Activated naive CD4-positive, alpha-beta T cell treated with anti-CD3 and anti-CD28 coated beads for 36 hours (primary cell): ENCODE data around the gene ARFGAP3. TPM values are rescaled to one million over a fixed set of nuclear protein-coding genes. Genes with fewer than 3 reads are reported as not detected.

Experiments used
- CTCF ChIA-PET: fragments of 350-600 bp; sonication (Branson Sonifier 250); formaldehyde crosslinking; loops from one replicate; lab custom pipeline; 2021; ENCODE audit warnings: antibody characterized with exemption; lab: Charles Lee
- DNase-seq: peaks from one replicate; pipeline ENCODE4 v3.0.0-alpha.2; 2020
- H3K27ac Mint-ChIP-seq: one replicate; pipeline ENCODE4 v1.8.0; 2021; ENCODE audit warnings: mild to moderate bottlenecking, mixed read lengths
- H3K27me3 Mint-ChIP-seq: one replicate; pipeline ENCODE4 v1.8.0; 2021; ENCODE audit warnings: low read depth, mixed read lengths
- H3K36me3 Mint-ChIP-seq: one replicate; pipeline ENCODE4 v1.8.0; 2021; ENCODE audit warnings: low read depth, mixed read lengths
- H3K4me1 Mint-ChIP-seq: one replicate; pipeline ENCODE4 v1.8.0; 2021; ENCODE audit warnings: low read depth, mixed read lengths
- H3K4me3 Mint-ChIP-seq: one replicate; pipeline ENCODE4 v1.8.0; 2021; ENCODE audit warnings: mild to moderate bottlenecking, moderate library complexity, mixed read lengths
- H3K9me3 Mint-ChIP-seq: one replicate; pipeline ENCODE4 v1.8.0; 2021; ENCODE audit warnings: mixed read lengths
- intact Hi-C: fragments of 100-400 bp; cut with micrococcal nuclease; formaldehyde crosslinking; loops from one replicate; pipeline ENCODE4 v1.15.1; 2023
- total RNA-seq, 2 experiments: library from RNA; stranded (reverse); gene quantifications; one replicate each; pipeline ENCODE4 v1.2.3, GENCODE V29; 2021

Gene ARFGAP3
- total RNA-seq, 2 experiments from 2014 or later, result 25.6 to 28.6 TPM

DNA sequence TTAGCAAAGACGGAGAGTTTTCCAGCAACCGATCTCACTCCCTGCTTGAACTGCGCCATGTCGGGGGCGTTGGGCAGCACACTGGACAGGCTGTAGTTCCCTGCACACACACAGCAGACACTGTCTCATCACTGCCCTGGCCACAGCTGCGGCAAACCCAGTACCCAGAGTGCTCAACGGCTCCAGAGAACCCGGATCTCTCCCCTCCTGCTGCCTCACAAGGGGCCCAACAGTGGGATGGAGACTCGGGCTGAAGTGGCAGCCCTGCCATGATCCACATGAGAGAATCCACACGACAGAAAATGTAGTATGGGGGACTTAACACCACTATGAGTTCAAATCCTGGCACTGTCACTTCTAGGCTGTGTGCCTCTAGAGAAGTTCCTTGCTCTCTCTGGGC is 58.0 kb downstream of the ARFGAP3 start:
- H3K9me3 Mint-ChIP-seq, result no peaks in the 10 kb centered on the region
- no peaks in the 10 kb centered on the region for H3K4me1 Mint-ChIP-seq
- H3K27ac Mint-ChIP-seq, result no peak overlapping the region
- intact Hi-C loops, result no loop called here
- no peaks in the 10 kb centered on the region for H3K27me3 Mint-ChIP-seq
- CTCF ChIA-PET, result no interaction called here
- peaks cover 5% of the 10 kb centered on the region for H3K36me3 Mint-ChIP-seq
- DNase-seq, result no peak
- H3K4me3 Mint-ChIP-seq, result no peak overlapping the region

DNA sequence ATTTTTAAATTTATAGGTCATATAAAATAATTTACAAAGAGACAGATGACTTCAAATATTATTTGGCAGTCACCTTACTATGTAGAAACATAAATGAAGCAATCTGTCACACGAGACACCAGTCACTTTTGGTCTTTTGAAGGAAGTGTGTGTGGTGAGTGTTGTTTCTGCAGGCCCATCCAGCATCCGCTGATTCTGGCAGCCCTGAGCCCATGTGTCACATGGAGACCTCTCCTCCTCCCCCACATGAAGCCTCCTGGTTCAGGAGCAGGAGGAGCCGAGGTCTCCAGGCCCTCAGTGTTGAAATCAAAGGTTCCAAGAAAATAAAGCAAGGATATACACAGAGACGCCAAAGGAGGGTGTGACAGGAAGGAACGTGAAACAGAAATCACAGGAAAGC is 60.1 kb downstream of the ARFGAP3 start:
- DNase-seq, result no peak
- peaks cover 5% of the 10 kb centered on the region for H3K36me3 Mint-ChIP-seq
- no peaks in the 10 kb centered on the region for H3K27me3 Mint-ChIP-seq
- H3K9me3 Mint-ChIP-seq, result no peaks in the 10 kb centered on the region
- H3K4me1 Mint-ChIP-seq, result no peaks in the 10 kb centered on the region
- intact Hi-C loops, result no loop called here
- H3K4me3 Mint-ChIP-seq, result no peak overlapping the region
- H3K27ac Mint-ChIP-seq, result no peak overlapping the region
- CTCF ChIA-PET, result interaction anchor here (1.2 kb wide), 1 partner anchor 236 kb away, joined by 3 read pairs; no protein-coding TSS in a partner anchor

DNA sequence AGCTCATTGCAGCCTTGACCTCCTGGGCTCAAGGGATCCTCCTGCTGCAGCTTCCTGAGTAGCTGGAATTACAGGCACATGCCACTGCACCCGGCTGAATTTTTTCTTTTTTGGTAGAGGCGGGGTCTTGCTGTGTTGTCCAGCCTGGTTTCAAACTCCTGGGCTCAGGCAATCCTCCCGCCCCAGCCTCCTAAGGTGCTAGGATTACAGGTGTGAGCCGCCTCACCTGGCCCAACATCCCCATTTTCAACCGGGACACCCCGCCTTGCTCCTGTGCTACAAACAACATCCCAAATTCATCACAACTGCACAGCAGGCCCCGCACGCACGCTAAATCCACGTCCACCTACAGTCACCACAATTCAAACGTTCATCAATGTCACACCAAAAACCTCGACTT is 61.0 kb downstream of the ARFGAP3 start:
- Mint-ChIP-seq H3K4me3 (no peak overlapping the region), H3K27me3 (no peaks in the 10 kb centered on the region), H3K4me1 (no peaks in the 10 kb centered on the region), H3K36me3 (peaks cover 3% of the 10 kb centered on the region), H3K9me3 (no peaks in the 10 kb centered on the region), H3K27ac (no peak overlapping the region)
- intact Hi-C loops, result no loop called here
- DNase-seq, result no peak
- CTCF ChIA-PET, result interaction anchor here (0.6 to 1.2 kb wide), 2 partner anchors 237 to 478 kb away, joined by 3 read pairs; no protein-coding TSS in a partner anchor

DNA sequence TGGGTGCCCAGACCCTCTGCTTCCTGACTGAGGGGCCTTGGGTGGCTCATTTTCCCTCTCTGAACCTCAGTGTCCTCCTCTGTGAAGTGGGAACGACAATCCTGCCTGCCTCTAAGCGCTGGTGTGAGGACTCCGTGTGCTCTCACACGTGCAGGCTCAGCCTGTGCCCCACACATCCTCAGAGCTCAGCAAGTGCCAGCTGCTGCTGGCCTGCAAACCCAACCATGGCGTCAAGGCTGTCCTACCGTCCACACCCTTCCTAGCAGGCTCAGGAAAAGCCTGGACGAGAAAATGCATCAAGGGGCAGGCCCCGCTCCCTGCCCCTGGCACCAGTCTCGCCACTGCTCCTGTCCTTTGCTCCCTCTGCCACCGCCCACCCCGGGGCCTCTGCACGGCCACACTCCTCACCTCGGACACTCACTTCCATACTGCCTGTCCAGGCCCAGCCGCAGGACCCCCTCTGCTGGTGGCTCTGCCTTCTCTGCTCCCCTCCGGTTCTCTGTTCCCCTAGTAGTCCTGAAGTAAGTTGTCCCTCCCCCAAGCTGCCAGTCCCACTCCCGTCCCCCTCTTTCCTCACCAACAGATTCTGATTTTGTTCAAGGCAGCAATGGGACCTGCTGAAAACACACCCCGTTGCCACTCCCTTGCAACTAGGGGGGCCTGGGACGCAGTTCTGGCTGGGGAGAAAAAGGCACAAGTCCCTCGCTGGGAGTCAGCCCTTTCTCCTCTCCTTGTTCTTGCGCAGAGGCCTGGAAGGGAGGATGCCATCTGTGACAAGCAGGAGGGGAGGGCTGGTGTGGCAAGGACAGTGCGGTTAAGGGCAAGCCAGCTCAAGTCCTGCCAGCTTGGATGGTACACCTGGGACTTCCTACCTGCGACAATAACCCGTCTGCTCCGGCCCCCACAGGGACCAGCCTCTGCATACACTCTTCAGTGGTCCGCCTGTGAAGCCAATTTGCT is 62.2 kb downstream of the ARFGAP3 start:
- Mint-ChIP-seq H3K27me3 (no peaks in the 10 kb centered on the region), H3K27ac (no peak overlapping the region), H3K9me3 (no peaks in the 10 kb centered on the region), H3K4me3 (no peak overlapping the region), H3K4me1 (no peaks in the 10 kb centered on the region), H3K36me3 (peaks cover 3% of the 10 kb centered on the region)
- no peak for DNase-seq
- intact Hi-C loops, result no loop called here
- CTCF ChIA-PET, result interaction anchor here (0.6 kb wide), 1 partner anchor 29 kb away, joined by 4 read pairs; no protein-coding TSS in a partner anchor

DNA sequence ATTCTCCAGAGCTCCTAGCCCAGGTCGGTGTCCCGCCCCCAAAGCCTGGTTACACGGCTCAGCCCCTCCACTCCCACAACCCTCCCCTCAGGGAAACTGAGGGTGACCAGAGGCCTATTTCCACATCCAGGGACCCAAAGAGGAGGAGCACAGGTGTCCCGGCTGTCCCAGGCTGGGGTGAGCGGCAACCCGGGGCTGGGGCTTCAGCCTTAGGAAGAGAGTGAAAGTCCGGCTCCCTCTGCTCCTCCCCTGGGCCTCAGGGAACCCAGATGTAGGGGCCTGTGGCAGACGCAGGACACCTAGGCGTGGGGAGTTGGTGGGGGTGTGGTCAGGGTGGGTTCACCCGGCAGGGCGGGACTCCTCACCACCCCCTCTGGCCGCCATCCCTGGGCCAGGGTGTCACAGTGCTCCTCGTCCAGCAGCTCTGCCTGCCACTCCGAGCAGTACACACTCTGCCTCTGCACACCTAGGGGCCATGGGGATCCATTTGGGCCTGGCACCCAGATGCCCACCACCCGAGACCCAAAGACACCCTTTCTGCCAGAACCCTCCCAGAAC is 63.1 kb downstream of the ARFGAP3 start:
- Mint-ChIP-seq H3K4me3 (no peak overlapping the region), H3K4me1 (no peaks in the 10 kb centered on the region), H3K36me3 (peaks cover 3% of the 10 kb centered on the region), H3K27ac (no peak overlapping the region), H3K9me3 (no peaks in the 10 kb centered on the region), H3K27me3 (no peaks in the 10 kb centered on the region)
- intact Hi-C loops, result no loop called here
- no peak for DNase-seq
- CTCF ChIA-PET, result interaction anchor here (0.6 kb wide), 1 partner anchor 30 kb away, joined by 4 read pairs; no protein-coding TSS in a partner anchor

DNA sequence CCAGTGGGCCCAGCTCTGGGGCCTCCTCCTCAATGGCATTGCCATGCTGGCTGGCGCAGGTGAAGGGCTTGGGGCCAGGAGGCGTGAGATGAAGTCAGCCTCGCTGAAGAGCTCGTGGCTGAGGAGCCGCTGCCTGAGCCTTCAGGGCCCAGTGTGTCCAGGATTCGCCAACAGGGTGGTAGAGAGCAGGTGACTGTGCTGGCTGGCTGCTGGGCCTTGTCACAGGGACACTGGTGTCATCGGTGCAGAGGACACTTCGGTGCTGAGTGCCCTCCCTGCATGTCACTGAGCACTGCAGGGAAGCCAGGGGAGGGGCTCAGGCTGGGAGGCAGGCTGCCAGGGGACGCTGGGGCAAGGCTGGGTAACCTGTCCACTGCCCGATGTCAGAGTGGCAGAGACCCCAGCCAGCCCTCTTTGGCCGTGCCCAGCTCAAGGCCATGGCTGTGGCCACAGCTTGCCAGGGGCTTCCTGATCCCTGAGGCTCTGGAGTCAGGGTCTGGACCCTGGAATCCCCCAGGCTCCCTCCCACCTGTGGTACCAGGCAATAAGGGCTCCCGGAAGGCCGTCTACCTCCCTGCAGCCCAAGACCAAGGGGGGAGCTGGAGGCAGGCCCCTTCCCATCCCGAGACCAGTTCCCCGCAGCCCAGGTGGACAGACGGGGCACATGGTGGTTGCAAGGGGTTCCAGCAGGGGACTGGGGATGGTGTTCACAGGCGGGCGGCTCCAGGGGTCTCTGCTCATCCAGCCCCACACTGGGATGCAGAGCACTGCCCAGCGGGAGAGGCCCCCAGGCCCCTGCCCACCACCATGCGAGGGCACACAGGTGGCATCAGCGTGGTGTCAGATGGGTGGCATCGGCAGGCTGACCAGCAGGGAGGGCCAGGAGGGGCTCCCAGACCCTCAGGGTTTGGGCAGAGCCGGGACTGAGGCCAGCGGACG is 63.9 kb downstream of the ARFGAP3 start:
- Mint-ChIP-seq H3K27ac (no peak overlapping the region), H3K4me3 (no peak overlapping the region), H3K9me3 (no peaks in the 10 kb centered on the region), H3K36me3 (peaks cover 3% of the 10 kb centered on the region), H3K4me1 (no peaks in the 10 kb centered on the region), H3K27me3 (no peaks in the 10 kb centered on the region)
- CTCF ChIA-PET, result no interaction called here
- DNase-seq, result no peak
- intact Hi-C loops, result no loop called here

DNA sequence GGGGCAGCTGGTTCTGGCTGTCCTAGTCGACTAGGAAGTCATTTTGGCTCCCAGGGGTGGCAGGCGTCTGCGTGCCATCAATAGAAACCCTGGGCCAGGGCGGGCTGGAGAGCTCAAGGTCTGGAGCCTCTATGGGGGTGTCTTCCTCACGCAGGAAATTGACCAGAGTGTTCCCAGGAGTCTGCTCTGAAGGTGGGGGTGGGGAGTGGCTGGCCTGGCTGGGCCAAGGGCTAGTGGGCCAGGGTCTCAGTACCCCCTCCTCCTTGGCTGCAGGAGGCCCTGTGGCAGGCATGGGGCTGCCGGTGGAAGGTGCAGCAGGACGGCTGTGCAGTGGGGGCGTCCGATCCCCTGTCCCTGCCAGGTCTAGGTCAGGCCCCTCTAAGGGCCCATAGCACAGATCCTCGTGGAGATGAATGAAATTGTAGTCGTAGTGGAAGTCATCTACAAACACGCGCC is 64.6 kb downstream of the ARFGAP3 start:
- intact Hi-C loops, result no loop called here
- Mint-ChIP-seq H3K27ac (no peak overlapping the region), H3K9me3 (no peaks in the 10 kb centered on the region), H3K27me3 (no peaks in the 10 kb centered on the region), H3K36me3 (peaks cover 1% of the 10 kb centered on the region), H3K4me3 (no peak overlapping the region), H3K4me1 (no peaks in the 10 kb centered on the region)
- CTCF ChIA-PET, result no interaction called here
- no peak for DNase-seq

DNA sequence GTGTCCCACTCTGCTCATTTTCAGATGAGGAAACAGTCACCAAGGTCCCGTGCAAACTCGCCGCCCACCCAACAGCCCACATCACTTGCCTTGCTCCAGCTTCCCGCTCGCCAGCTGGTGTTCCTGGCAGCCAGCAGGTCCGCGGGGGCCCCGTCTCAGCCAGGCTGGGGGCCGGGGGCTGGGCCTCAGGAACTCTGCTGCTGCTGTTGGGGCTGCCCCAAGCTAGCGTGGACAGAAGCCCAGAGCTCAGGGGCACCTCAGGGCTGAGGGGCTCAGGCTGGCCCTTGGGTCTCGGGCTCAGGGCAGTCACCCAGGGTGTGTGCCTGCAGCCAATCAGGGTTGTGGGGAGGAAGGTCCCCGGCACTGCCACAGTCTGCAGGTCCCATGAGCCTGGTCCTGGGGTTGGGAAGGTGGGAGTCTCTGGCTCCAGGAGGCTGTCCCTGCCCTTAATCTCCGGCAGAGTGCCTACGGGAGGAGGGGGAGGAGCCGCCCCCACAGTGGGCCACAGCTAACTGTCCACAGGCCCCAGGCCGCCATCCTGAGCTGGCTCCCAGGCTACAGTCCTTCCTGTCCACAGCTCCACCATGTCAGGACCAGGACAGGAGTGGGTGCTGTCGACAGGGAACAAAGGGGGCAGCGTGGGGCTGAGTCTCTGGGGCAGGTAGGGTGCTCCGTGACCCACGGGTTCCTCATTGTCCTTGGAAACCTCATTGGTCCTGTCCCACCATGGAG is 65.2 kb downstream of the ARFGAP3 start:
- intact Hi-C loops, result no loop called here
- Mint-ChIP-seq H3K9me3 (no peaks in the 10 kb centered on the region), H3K4me3 (no peak overlapping the region), H3K27ac (no peak overlapping the region), H3K36me3 (peaks cover 1% of the 10 kb centered on the region), H3K4me1 (no peaks in the 10 kb centered on the region), H3K27me3 (no peaks in the 10 kb centered on the region)
- DNase-seq, result no peak
- CTCF ChIA-PET, result interaction anchor here (0.5 kb wide), 1 partner anchor 825 kb away, joined by 3 read pairs; no protein-coding TSS in a partner anchor

DNA sequence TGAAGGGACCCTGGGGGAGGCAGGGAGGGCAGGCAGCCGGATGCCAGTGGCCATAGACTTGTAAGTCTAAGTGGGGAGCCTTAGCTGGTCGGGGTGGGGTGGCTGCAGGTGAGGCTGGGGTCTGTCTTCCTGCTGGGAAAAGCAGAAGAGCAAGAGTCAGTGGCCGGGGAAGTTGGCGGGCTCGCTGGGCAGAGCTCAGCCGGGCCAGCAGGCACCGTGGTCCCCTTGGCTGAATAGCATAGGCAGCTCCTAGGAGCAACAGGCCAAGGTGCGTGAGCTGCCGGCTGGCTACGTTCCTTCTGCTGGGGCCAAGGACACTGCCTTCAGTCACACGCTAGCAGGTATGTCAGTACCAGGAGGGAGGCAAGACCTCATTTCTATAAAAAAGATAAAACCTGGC is 68.6 kb downstream of the ARFGAP3 start:
- intact Hi-C loops, result no loop called here
- H3K36me3 Mint-ChIP-seq, result no peaks in the 10 kb centered on the region
- CTCF ChIA-PET, result no interaction called here
- DNase-seq, result no peak
- no peak overlapping the region for H3K4me3 Mint-ChIP-seq
- no peaks in the 10 kb centered on the region for H3K9me3 Mint-ChIP-seq
- no peak overlapping the region for H3K27ac Mint-ChIP-seq
- no peaks in the 10 kb centered on the region for H3K27me3 Mint-ChIP-seq
- H3K4me1 Mint-ChIP-seq, result no peaks in the 10 kb centered on the region

DNA sequence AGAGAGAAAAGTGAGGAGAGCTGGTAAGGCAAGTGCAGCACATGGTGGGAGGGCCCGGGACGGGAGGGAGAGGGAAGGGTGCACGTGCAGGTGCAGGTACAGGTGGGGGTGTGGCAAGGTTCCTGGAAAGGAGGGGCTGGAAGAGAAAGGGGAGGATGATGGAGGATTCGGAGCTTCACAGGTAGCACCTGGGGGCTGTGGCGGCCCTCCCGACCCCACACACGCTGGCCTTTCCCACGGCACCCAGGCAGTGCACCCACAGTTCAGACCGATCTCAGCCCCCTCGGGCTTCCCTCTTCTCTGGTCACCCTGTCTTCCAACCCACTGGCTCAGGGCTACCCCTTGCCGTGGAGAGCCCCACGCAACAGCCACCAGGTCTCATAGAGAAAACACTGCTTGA is 69.1 kb downstream of the ARFGAP3 start:
- H3K27ac Mint-ChIP-seq, result no peak overlapping the region
- no peak overlapping the region for H3K4me3 Mint-ChIP-seq
- H3K4me1 Mint-ChIP-seq, result no peaks in the 10 kb centered on the region
- H3K27me3 Mint-ChIP-seq, result no peaks in the 10 kb centered on the region
- H3K9me3 Mint-ChIP-seq, result no peaks in the 10 kb centered on the region
- DNase-seq, result no peak
- CTCF ChIA-PET, result no interaction called here
- no peaks in the 10 kb centered on the region for H3K36me3 Mint-ChIP-seq
- intact Hi-C loops, result no loop called here

DNA sequence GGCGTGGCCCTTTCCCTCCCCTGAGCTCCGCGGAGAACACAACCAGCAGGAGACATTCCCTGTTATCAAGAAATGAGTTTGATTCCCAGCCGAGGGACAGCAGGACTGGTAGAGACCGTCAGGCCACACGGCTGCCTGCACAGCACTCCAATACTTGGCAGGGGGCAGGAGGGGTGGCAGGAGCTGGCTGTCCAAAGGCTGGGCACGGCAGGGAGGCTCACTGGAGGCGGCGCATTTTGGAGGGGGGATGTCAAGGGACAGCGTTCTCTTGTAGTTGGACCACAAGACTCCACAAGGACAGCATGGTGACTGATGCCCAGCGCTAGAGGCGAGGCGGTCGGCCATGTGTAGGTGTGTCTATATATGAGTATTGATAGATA is 69.7 kb downstream of the ARFGAP3 start:
- H3K27me3 Mint-ChIP-seq, result no peaks in the 10 kb centered on the region
- H3K27ac Mint-ChIP-seq, result no peak overlapping the region
- intact Hi-C loops, result no loop called here
- DNase-seq, result no peak
- no peak overlapping the region for H3K4me3 Mint-ChIP-seq
- H3K9me3 Mint-ChIP-seq, result no peaks in the 10 kb centered on the region
- H3K4me1 Mint-ChIP-seq, result no peaks in the 10 kb centered on the region
- CTCF ChIA-PET, result no interaction called here
- no peaks in the 10 kb centered on the region for H3K36me3 Mint-ChIP-seq
